ENCODE data around the gene RNFT2.
"Not testable (repeated sequence)": the region's sequence is repeated elsewhere in the genome, so short reads cannot be mapped to it uniquely, and the experiment has no call there.

The RNFT2 gene

DNA sequence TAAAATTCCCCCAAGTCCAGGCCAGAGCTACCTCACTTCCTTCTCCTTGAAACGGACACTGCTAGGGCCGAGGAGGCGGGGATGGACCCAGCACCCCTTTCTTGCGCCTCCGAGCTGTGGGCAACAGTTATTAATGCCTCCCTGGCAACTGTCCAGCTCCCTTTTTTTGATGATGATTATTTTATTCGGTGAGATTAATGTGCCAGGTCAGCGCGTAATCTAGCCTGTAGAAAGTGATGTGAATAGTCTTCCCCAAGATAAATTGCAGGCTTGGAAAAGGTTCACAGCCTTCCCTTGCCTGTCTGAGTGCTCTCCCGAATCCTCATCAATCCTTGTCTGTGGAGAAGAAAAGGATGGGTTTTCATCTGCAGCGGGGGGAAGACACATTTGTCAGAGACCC is 54.3 kb downstream of the RNFT2 start:
- DNase-seq (ENCODE audit: low read depth in 2 of 2), result no peak

DNA sequence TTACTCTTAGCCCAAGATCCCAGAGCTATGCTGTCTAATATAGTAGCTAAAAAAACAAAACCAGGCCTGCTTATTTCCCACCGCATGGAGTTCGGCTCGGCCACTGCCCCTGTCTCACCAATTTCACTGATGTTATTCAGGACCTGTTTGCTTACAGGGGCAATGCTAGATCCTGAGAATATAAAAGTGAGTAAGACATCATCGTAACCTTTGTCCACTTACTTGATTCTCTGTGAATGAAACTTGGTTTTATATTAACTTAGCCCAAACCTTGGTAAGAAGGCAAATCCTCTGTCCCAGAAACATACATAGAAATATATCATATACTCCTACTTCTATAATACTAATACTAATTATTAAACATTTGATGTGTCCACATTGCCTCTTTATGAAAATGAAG is 56.6 kb downstream of the RNFT2 start:
- DNase-seq (ENCODE audit: low read depth in 2 of 2), result no peak

DNA sequence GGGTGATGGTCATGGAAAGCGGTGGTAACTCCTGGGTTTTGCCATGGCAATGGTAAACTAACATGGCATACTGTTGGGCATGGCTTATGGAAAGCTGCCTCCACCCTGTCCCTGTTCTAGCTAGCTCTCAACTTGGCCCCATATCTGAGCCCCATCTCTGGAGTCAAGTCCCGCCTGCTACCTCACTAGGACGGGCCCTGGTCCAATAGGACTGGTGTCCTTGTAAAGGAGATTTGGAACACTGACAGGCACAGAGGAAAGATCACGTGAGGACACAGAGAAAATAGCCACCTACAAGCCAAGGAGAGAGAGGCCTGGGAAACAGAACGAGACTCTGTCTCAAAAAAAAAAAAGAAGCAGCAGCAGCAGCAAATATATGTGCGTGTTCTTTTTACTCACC is 59.8 kb downstream of the RNFT2 start:
- DNase-seq (ENCODE audit: low read depth in 2 of 2), result no peak

DNA sequence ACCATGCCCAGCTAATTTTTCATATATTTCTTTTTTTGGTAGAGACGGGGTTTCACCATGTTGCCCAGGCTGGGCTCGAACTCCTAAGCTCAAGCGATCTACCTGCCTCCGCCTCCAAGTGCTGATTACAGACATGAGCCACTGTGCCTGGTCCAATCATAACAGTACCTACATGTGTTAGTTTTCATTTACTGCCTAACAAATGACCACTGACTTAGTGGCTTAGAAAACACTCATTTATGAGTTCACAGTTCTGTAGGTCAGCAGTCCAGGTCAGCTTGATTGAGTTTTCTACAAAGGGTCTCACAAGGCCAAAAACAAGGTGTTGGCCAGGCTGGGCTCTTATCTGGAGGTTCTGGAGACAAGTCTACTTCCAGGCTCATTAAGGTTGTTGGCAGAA is 60.6 kb downstream of the RNFT2 start:
- DNase-seq (ENCODE audit: low read depth in 2 of 2), result no peak

DNA sequence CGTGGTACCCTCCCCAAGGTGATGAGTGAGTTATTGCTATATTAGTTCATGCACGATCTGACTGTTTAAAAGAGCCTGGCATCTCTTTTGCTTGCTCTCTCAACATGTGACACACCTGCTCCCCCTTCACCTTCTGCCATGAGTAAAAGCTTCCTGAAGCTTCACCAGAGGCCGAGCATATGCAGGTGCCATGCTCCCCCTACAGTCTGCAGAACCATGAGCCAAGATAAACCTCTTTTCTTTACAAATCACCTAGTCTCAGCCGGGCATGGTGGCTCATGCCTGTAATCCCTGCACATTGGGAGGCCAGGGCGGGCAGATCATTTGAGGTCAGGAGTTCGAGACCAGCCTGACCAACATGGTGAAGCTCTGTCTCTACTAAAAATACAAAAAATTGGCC is 61.8 kb downstream of the RNFT2 start:
- no peak for DNase-seq (ENCODE audit: low read depth in 2 of 2)

DNA sequence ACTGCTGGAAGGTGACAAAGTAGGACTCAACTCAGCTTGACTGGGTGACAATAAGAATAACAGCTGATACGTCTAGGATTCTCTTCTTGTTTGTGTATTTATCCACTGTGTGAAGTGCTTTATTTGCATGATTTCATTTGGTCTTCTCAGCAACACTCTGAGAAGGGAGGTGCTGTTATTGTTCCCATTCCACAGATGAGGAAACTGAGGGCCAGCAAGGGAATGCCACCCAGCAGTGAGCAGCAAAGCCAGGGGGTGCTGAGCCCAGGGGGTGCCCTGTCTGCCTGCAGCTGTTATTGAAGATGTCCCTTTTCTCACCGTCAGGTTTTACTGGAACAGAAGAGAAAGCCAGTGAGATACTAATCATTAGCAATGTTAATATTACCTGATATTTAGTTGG is 62.8 kb downstream of the RNFT2 start:
- no peak for DNase-seq (ENCODE audit: low read depth in 2 of 2)

DNA sequence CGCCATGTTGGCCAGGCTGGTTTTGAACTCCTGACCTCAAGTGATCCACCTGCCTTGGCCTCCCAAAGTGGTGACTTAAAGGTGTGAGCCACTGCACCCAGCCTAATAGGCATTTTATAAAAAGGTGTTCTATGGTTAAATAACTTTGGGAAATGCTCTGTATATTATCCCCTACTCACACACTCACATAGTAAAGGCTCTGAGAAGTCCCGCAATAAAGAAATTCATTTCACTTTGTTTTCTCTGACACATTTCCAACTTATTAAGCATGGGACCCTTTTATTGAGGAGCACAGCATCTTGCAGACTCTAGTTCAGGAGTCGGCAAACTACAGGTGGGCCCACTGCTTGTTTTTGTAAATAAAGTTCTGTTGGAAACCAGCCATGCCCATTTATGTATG is 63.9 kb downstream of the RNFT2 start:
- DNase-seq (ENCODE audit: low read depth in 2 of 2), result no peak

DNA sequence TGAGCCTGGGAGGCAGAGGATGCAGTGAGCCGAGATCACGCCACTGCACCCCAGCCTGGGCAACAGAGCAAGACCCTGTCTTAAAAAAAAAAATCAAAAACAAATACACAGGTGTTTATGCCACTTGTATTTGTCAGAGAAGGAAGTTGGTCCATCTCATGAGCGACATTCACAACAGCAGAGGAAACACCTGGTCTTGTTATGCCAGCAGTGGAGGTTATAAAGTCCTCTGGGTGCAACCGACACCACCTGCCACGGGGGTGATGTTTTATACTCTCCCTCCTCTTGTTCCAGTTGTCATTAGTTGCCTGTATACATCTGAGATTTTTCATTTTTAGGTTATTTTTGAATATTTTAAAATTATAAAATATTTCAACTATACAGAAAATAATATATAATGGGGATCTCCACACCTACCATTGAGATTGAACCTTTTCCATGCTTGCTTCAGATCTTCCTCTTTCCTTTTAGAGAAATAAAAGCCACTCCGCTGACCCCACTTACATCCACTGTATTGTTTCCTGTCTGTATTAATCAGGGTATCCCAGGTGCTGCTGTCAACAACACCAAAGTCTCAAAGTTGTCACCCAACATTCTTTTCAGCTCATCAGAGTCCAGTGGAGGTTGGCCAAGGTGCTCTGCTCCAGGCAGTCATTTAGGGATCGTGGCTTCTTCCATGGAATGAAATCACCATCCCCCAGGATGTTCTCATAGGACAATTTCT is 65.1 kb downstream of the RNFT2 start:
- no peak for DNase-seq (ENCODE audit: low read depth in 2 of 2)

DNA sequence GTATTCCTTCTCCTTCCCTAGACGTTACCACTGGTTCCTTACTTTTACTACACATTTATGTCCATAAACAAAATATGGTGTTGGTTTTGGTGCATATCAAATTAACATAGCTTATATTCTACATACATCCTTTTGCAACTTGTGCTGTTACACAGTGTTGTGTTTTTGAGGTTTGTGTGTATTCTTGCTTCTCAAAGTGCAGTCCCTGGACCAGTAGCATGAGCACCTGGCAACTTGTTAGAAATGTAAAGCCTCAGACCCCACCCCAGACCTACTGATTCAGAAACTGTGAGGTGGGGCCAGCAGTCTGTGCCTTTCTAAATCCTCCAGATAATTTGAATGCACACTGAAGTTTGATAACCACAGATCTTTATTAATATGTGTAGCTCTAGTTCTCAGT is 65.9 kb downstream of the RNFT2 start:
- DNase-seq (ENCODE audit: low read depth in 2 of 2), result no peak

DNA sequence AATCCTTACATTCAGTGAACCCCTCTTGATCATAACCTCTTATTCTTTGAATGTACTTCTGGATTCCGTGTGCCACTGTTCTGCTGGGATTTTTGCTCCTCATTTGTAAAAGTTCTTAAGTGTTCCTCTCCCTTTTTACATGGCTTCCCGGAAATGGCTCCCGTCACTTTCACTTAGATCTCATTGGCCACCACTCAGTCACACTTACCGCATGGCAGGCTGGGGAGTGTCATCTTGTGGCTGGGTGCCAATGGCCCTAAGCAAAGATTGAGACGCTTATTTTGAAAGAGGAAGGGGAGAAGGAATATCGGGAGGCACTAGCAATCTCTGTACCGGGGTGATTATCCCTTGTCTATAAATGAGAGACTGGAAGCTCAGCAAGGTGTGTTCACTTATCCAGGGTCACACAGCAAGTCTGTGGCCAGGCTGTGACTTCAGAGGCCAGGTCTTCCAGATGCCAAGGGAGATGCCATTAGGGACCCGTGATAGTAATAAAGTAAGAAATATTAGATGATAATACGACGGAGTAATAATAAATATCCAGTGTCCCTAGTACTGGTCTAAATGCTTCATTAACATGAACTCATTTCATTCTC is 68.8 kb downstream of the RNFT2 start:
- DNase-seq (ENCODE audit: low read depth in 2 of 2), result no peak

DNA sequence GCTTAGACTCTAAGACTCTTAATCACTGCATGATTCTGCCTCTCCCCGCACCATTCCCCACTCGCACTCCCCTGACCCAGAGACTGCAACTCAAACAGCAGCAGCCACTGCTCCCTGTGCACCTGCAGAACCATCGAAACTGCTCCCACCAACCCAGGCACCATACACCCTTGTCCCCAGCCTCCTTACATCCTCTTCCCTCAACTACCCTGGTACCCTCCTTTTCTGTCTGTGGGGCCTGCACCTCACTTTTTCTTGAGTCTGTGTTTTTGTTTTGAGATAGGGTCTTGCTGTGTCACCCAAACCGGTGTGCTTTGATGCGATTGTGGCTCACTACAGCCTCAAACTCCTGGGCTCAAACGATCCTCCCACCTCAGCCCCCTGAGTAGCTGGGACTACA is 69.4 kb downstream of the RNFT2 start:
- no peak for DNase-seq (ENCODE audit: low read depth in 2 of 2)

DNA sequence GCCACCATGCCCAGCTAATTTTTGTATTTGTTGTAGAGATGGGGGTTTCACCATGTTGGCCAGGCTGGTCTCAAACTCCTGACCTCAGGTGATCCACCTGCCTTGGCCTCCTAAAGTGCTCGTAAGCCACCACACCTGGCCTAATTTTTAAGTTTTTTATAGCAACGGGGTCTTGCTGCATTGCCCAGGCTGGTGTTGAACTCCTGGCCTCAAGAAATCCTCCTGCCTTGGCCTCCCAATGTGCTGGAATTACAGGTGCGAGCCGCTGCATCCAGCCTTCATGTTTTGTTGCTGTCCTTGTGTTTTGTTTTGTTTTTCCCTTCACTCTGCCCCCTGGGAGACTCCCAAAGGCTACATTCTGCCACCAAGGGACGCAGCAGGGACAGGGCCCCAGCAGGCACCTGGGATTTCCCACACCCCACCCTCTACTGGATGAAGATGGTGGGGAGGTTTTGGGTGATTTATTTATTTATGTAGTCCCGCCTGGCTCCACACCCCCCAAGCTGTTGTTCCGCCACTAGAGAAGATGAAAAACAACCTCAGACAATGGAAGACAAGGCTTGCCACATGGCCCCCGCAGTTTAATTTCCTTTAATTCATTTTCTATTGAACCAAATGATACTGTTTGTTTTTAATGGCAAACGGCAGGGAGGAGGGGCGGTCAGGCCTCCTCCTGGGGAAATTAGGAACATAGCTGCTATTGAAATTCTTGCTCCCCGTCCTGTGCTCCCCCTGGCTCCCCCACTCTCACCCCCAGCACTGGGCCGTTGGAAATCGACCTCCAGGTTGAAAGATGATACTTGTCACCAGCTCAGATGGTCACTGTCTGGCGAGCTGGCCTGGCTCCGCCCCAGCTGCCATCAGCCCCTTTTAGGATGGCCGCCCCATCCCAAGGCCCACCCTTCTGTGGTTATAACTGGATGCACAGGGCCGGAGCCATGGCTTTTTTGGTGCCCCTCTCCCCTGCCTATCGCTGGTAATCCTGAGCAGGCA is 70.3 kb downstream of the RNFT2 start:
- no peak for DNase-seq (ENCODE audit: low read depth in 2 of 2)

DNA sequence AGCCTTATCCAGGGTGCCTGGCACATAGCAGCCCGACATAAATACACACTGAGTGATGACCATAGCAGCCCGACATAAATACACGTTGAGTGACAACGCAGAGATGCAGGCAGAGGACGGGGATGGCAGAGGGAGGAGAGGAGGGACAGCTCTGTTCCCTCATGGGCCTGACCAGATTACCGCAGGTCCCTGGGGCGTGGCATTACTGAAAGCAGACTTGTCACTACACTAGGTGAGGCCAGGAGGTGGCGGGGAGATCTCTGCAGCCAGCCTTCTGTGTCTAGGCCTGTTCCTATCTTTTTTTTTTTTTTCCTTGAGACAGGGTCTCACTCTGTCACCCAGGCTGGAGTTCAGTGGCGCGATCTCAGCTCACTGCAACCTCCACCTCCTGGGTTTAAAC is 74.1 kb downstream of the RNFT2 start:
- no peak for DNase-seq (ENCODE audit: low read depth in 2 of 2)

DNA sequence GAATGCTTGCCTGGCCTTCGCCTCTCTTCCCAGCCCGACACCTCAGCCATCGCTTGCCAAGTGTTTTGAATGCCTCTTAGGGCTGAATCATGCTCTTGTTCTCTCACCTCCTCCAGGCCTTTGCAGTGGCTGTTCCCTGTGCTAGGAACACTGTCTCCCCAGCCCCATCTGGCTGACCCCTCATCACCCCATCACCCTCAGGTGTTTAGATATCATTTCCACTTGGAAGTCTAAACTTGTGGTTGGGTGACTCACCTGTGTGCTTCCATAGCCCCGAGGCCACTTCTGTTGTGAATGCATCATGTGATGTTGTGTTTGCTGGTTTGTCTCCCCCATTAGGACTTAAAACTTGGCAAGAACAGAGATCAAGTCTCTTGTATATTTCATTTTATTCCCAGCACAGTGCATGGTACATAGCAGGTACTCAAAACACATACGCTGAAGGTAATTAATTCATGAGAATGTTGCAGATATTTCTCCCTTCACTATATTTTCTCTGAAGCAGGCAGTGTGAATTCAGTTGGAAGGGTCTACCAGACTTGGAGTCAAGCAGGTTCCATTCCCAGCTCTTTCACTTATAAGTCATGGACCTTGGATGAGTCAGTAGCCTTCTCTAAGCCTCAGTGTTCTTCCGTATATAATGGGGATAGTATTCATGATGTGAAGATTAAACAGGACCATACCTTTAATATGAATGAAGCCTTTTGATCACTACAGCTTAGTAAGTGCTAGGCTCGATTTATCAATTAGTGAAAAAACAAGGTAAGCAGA is 75.3 kb downstream of the RNFT2 start:
- no peak for DNase-seq (ENCODE audit: low read depth in 2 of 2)

DNA sequence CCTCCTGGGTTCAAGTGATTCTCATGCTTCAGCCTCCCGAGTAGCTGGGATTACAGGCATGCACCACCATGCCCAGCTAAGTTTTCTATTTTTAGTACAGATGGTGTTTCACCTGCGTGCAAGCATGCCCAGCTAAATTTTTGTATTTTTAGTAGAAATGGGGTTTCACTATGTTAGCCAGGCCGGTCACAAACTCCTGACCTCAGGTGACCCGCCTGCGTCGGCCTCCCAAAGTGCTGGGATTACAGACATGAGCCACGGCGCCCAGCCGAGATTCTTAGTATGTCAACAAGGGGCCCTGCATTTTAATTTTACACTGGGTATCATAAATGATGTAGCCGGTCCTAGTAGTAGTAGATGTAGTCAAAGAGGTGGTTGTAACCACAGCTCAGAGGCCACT is 76.7 kb downstream of the RNFT2 start:
- DNase-seq (ENCODE audit: low read depth in 2 of 2), result not testable (repeated sequence)

DNA sequence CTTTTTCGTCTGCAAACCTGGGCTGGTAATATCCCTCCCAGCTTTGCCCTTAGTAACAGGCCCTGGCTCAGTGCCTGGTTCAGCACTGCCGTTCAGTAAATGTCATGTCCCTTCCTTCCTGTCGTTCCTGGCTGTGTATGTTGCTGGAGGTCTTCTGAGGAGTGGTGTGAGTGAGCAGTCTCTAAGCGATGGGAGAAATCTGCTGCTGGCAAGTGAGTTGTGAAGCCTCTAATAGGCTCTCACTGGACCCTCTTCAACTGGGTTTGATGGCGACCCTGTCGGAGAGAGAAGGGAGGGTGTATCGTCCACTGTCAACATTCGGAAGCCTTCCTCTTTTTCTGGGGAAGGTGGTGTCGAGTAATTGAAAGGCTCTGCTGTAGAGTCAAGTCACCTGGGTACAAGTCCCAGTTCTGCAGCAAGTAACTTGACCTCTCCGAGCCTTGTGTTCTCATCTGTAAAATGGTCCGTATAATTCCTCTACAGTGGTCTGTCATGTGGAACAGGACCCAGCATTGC is 80.3 kb downstream of the RNFT2 start:
- no peak for DNase-seq (ENCODE audit: low read depth in 2 of 2)

DNA sequence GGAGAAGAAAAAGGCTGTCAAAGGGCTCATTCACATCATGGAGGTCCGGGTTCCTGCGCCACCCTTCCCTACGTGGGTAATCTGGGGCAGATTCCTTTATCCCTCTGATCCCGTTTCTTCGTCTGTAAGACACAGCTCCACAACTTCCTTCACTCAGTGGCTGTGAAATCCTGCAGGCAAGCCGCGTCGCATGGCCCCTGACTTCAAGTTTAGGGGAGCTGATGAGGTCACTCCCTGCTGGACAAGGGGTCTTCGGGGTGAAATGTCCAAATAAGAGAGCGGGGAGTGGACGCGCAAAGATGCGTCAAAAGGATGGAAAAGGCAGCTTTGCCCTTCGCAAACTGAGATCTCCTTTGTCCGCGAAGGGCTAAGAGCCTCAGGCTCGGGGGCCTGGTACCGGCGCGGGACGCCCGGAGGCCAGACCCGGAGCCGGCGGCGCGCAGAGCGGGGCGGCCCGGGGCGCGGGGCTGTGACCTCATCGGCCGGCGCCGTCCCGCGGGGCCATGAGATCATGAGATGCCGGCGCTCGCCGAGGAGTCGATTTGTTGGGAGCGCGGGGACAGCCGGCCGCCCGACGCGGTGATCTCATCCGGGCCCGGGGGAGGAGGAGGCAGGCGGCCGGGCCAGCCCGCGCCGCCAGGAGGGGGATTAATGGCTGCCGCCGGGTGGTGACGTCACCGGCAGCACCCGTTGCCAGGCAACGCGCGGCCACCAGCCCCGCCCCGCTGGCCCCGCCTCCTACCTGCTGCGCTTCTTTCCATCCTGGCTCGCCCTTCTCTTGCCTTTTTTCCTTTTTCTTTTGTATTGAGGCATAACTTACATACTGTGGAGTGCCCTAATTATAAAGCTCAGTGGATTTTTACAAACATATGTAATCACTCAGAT is 81.1 kb downstream of the RNFT2 start:
- peak; percentile 73 to 85 for DNase-seq (ENCODE audit: low read depth in 2 of 2)

DNA sequence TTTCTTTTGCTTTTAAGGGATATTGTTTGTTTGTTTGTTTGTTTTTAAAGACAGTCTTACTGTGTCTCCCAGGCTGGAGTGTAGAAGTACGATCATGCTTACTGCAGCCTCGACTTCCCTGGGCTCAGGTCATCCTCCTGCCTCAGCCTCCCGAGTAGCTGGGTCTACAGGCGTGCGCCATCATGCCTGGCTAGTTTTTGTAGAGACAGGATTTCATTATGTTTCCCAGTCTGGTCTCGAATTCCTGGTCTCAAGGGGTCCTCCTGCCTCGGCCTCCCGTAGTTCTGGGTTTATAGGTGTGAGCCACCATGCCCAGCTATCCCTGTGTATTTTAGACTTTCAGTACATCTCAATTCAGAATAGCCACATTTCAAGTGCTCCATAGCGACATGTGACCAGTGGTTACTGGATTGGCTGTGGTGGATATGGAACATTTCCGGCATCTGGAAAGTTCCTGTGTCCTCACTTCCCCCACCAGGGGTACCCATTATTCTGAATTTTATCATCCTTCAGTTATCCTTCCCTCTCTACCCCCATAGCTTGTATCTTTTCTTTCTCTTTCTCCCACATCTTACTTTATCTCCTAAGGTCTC is 82.0 kb downstream of the RNFT2 start:
- no peak for DNase-seq (ENCODE audit: low read depth in 2 of 2)

DNA sequence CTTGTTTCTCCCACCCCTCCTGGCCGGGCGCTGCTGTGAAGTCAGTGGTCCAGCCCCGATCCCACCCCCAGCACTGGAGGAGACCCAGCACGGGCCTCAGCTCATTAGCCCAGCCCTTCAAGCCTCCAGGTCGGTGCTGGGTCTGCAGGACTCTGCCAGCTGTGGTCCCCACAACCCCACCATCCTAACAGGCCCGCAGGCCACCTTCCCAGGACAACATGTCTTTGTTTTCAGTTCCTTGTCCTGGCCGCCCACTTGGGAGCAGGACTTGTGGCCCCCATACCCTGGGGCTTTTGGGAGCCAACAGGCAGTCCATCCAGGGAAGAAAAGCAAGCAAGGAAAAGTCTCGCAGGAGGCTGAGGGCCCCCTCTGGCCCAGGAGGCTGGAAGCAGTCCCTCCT is 83.2 kb downstream of the RNFT2 start:
- DNase-seq (ENCODE audit: low read depth in 2 of 2), result no peak

DNA sequence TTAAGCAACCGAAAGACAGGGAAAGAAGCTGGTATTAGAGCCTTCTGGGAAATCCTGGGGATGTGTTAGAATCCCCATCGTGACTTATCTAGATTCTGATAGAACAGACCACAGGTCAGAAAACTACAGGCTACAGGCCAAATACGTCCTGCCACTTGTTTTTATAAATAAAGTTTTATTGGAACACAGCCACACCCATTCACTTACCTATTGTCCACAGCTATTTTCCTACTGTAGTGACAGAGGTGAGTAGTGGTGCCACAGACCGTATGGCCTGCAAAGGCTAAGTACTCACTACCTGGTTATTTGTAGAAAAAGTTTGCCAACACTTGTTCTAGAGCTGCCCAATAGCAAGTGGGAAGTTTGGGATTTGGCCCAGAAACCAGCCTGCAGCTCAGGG is 89.3 kb downstream of the RNFT2 start:
- DNase-seq (ENCODE audit: low read depth in 2 of 2), result no peak

All from stimulated activated CD4-positive, alpha-beta T cell treated with anti-CD3 and anti-CD28 coated beads, Interleukin-1b, Interleukin-23, amount 100 ng/mL, for 1 hour (primary cell).